Measurements from ENCODE around the gene LFNG. TPM values are rescaled to one million over a fixed set of nuclear protein-coding genes. Genes with fewer than 3 reads are reported as not detected.

LFNG gene
- total RNA-seq, 1 experiment from 2014 or later, result 21.3 TPM

GRCh38 chr7:2471022-2471329, 48.6 kb upstream of the LFNG start:
- Histone ChIP-seq H4K20me1 (ENCODE audit: insufficient read depth) (no peaks in the 10 kb centered on the region), H3K4me2 (0 out of 2 replicates have a peak overlapping the region, but pooled peaks have one; percentile 20), H3K4me1 (replicated peaks; ENCODE audit: insufficient read depth) (peaks cover 5% of the 10 kb centered on the region), H3K9me2 (ENCODE audit: insufficient read depth) (no peaks in the 10 kb centered on the region), H2AFZ (no peak overlapping the region), H3K79me2 (ENCODE audit: low read depth) (no peaks in the 10 kb centered on the region), H3K27ac (no peak overlapping the region), H3K9me3 (ENCODE audit: insufficient read depth, low read depth) (no peaks in the 10 kb centered on the region), H3K27me3 (ENCODE audit: insufficient read depth, low read depth) (no peaks in the 10 kb centered on the region), H3K4me3 (no peak overlapping the region), H3K36me3 (ENCODE audit: low read depth) (no peaks in the 10 kb centered on the region), H3F3A (ENCODE audit: insufficient read depth, low read depth) (peaks cover 19% of the 10 kb centered on the region; the same call in 1 of the 2 replicates)
- TF ChIP-seq EZH2 (IDR thresholded peaks at IDR 0.05; ENCODE audit: low read depth) (no peak), CTCF (conservative IDR thresholded peaks at IDR 0.05) (no peak)
- intact Hi-C loops (cut with micrococcal nuclease; ENCODE audit: unreplicated experiment), result no loop called here
- BruUV-seq (replicated peaks), result no TSS peak
- CTCF ChIA-PET, result no interaction called here
- POLR2A ChIA-PET (ENCODE audit: unreplicated experiment), result interaction anchor here (0.6 kb wide), 1 partner anchor 53 kb away, joined by 3 read pairs; no protein-coding TSS in a partner anchor
- peak in 1 of 2 experiments; percentile 62 for DNase-seq

- POLR2A ChIA-PET (ENCODE audit: unreplicated experiment), result interaction anchor here (0.6 kb wide), 1 partner anchor 53 kb away, joined by 3 read pairs; no protein-coding TSS in a partner anchor
- H4K20me1 ChIP-seq (ENCODE audit: insufficient read depth), result no peaks in the 10 kb centered on the region
- CTCF ChIA-PET, result no interaction called here
- no peak overlapping the region for H3K27ac ChIP-seq
- H3K79me2 ChIP-seq (ENCODE audit: low read depth), result no peaks in the 10 kb centered on the region
- BruUV-seq (replicated peaks), result no TSS peak
- intact Hi-C loops (cut with micrococcal nuclease; ENCODE audit: unreplicated experiment), result no loop called here
- peaks cover 5% of the 10 kb centered on the region for H3K4me1 ChIP-seq (replicated peaks; ENCODE audit: insufficient read depth)
- TF ChIP-seq EZH2 (IDR thresholded peaks at IDR 0.05; ENCODE audit: low read depth), result no peak
- no peak for TF ChIP-seq CTCF (conservative IDR thresholded peaks at IDR 0.05)
- peaks cover 19% of the 10 kb centered on the region; the same call in 1 of the 2 replicates for H3F3A ChIP-seq (ENCODE audit: insufficient read depth, low read depth)
- H3K4me2 ChIP-seq, result 0 out of 2 replicates have a peak overlapping the region, but pooled peaks have one; percentile 20
- H3K36me3 ChIP-seq (ENCODE audit: low read depth), result no peaks in the 10 kb centered on the region
- H3K9me2 ChIP-seq (ENCODE audit: insufficient read depth), result no peaks in the 10 kb centered on the region
- H3K4me3 ChIP-seq, result no peak overlapping the region
- no peak for DNase-seq
- no peaks in the 10 kb centered on the region for H3K9me3 ChIP-seq (ENCODE audit: insufficient read depth, low read depth)
- H3K27me3 ChIP-seq (ENCODE audit: insufficient read depth, low read depth), result no peaks in the 10 kb centered on the region
- no peak overlapping the region for H2AFZ ChIP-seq
Observed at GRCh38 chr7:2471396-2471795, 48.2 kb upstream of the LFNG start.

GRCh38 chr7:2472739-2473138, 46.8 kb upstream of the LFNG start:
- Histone ChIP-seq H3K36me3 (ENCODE audit: low read depth) (no peaks in the 10 kb centered on the region), H3K4me1 (replicated peaks; ENCODE audit: insufficient read depth) (peaks cover 6% of the 10 kb centered on the region), H3K4me2 (no peak overlapping the region), H3K9me2 (ENCODE audit: insufficient read depth) (no peaks in the 10 kb centered on the region), H2AFZ (no peak overlapping the region), H3K79me2 (ENCODE audit: low read depth) (no peaks in the 10 kb centered on the region), H3K27ac (no peak overlapping the region), H3K9me3 (ENCODE audit: insufficient read depth, low read depth) (no peaks in the 10 kb centered on the region), H3K4me3 (no peak overlapping the region), H3F3A (ENCODE audit: insufficient read depth, low read depth) (peaks cover 19% of the 10 kb centered on the region; the same call in 1 of the 2 replicates), H3K27me3 (ENCODE audit: insufficient read depth, low read depth) (peaks cover 3% of the 10 kb centered on the region; the same call in 1 of the 2 replicates), H4K20me1 (ENCODE audit: insufficient read depth) (no peaks in the 10 kb centered on the region)
- no peak for DNase-seq
- no TSS peak for BruUV-seq (replicated peaks)
- POLR2A ChIA-PET (ENCODE audit: unreplicated experiment), result no interaction called here
- TF ChIP-seq CTCF (conservative IDR thresholded peaks at IDR 0.05) (peak; percentile 43; the same call in 1 of the 2 replicates), EZH2 (IDR thresholded peaks at IDR 0.05; ENCODE audit: low read depth) (no peak)
- CTCF ChIA-PET, result no interaction called here
- intact Hi-C loops (cut with micrococcal nuclease; ENCODE audit: unreplicated experiment), result no loop called here
